Lung (tissue), 12 donors: ENCODE measurements around the gene TAX1BP3. TPM values are rescaled to one million over a fixed set of nuclear protein-coding genes. Genes with fewer than 3 reads are reported as not detected.

ENCODE experiments used
- ATAC-seq: fragments of 200-7000 bp; cut with Tn5 transposase; one replicate; pipeline ENCODE4 v1.9.1; 2020; ENCODE audit warnings: moderate number of reproducible peaks; ENCODE audit not compliant: insufficient read depth, low FRiP score
- DNase-seq, 3 donors: peaks; one replicate each; pipeline ENCODE4 v3.0.0-alpha.2; 2013 to 2017
- H3K27ac ChIP-seq, 2 donors: one replicate each; pipeline ENCODE4 v1.5.1; 2013; ENCODE audit warnings: mild to moderate bottlenecking in 2 of 2, moderate library complexity in 2 of 2, control low read depth in 1 of 2, inconsistent platforms in 1 of 2, low read depth in 1 of 2, low read length in 1 of 2
- H3K27me3 ChIP-seq, 3 donors: one replicate each; pipeline ENCODE4 v1.5.1; 2013; ENCODE audit warnings: low read length in 2 of 3; ENCODE audit not compliant: control insufficient read depth in 3 of 3, insufficient read depth in 3 of 3
- H3K36me3 ChIP-seq, 4 donors: one replicate each; pipeline ENCODE4 v1.5.1; 2013; ENCODE audit warnings: low read length in 4 of 4, mild to moderate bottlenecking in 1 of 4, moderate library complexity in 1 of 4; ENCODE audit not compliant: control insufficient read depth in 4 of 4, insufficient read depth in 4 of 4
- H3K4me1 ChIP-seq, 5 donors: one replicate each; pipeline ENCODE4 v1.5.1; 2013; ENCODE audit warnings: low read length in 5 of 5, mild to moderate bottlenecking in 2 of 5, moderate library complexity in 1 of 5; ENCODE audit not compliant: control insufficient read depth in 5 of 5, insufficient read depth in 5 of 5
- H3K4me3 ChIP-seq: one replicate; pipeline ENCODE4 v1.5.1; 2013; ENCODE audit warnings: mild to moderate bottlenecking, control low read depth, moderate library complexity
- H3K9ac ChIP-seq, 2 donors: one replicate each; pipeline ENCODE4 v1.5.1; 2013; ENCODE audit warnings: low read length in 2 of 2, control low read depth in 1 of 2; ENCODE audit not compliant: insufficient read depth in 1 of 2
- H3K9me3 ChIP-seq, 4 donors: one replicate each; pipeline ENCODE4 v1.5.1; 2013; ENCODE audit warnings: low read length in 3 of 4, mild to moderate bottlenecking in 1 of 4, moderate library complexity in 1 of 4; ENCODE audit not compliant: control insufficient read depth in 4 of 4, insufficient read depth in 3 of 4
- WGBS, 2 donors: extraction: QIAGEN DNeasy Blood & Tissue Kit; methylation state at CpG; one replicate each; pipeline ENCODE4 v1.1.7; 2013; 5-methylcytosine and 5-hydroxymethylcytosine counted together
- polyA plus RNA-seq, 2 donors: library from polyadenylated mRNA; stranded (reverse); fragments of 200-250 nt; gene quantifications; one replicate each; pipeline ENCODE4 v1.2.1, GENCODE V29; 2013
- total RNA-seq, 2 donors: library from RNA; depleted of rRNA in 1 of 2; stranded (reverse); fragments of >200 nt in 1 of 2; gene quantifications; one replicate each; pipeline ENCODE4 v1.2.1, GENCODE V29; 2014 to 2021
- TF ChIP-seq, protein P1 (sequence below): IDR thresholded peaks from 2 replicates; pipeline ENCODE4 v1.5.1; 2012; ENCODE audit warnings: mild to moderate bottlenecking; ENCODE audit errors: control extremely low read depth, extremely low read depth
- donor health status: control.
- donor health status: control.
- donor health status: Bipolar disorder and iron deficiency.
- donor health status: healthy.
- donor health status: DM: yes; HTN: yes; CAD: no.

Gene TAX1BP3
- total and polyA plus RNA-seq, 4 donors, result 69.7 to 146 (median 97.0) TPM

DNA sequence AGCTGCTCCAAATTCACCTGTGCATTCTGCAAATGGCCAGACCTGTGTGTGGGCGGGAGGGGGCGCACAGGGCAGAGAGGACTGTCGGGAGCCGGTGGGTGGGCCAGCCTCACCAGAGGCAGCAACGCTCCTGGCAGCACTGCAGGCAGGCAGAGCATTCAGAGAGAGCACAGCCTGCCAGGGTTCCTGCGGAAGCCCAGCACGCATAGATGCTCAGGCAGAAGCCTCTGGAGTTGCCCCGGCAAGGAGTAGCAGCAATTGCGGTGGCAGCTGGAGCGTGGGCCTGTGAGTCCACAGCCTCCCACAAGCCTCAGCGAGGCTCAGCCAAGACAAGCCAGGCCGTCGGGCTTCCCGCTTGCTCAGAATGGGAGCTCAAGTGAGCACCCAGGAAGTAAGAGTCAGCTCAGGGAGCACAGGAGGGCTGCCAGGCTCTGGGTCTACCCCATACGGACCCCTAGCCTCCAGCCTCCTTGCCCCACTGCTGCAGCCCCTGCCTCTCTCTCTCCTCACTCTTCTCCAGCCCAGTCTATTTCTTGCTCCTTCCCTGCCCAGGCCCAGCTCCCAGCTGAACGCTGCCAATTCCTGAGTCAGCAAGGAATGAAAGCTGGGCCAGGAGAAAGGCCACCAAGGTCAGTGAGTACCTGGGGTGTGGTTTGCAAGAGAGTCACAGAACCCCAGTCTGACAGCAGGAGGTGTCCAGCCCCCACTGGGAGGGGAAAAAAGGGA, 9.9 kb upstream of the TAX1BP3 start:
- TF ChIP-seq, protein P1, sequence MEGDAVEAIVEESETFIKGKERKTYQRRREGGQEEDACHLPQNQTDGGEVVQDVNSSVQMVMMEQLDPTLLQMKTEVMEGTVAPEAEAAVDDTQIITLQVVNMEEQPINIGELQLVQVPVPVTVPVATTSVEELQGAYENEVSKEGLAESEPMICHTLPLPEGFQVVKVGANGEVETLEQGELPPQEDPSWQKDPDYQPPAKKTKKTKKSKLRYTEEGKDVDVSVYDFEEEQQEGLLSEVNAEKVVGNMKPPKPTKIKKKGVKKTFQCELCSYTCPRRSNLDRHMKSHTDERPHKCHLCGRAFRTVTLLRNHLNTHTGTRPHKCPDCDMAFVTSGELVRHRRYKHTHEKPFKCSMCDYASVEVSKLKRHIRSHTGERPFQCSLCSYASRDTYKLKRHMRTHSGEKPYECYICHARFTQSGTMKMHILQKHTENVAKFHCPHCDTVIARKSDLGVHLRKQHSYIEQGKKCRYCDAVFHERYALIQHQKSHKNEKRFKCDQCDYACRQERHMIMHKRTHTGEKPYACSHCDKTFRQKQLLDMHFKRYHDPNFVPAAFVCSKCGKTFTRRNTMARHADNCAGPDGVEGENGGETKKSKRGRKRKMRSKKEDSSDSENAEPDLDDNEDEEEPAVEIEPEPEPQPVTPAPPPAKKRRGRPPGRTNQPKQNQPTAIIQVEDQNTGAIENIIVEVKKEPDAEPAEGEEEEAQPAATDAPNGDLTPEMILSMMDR, result no peak
- Histone ChIP-seq H3K36me3 (no peaks in the 10 kb centered on the region), H3K27ac (no peak overlapping the region), H3K27me3 (peaks cover 0 to 2% (median 0%) of the 10 kb centered on the region in 3 donors), H3K4me3 (no peak overlapping the region), H3K9ac (no peak overlapping the region), H3K9me3 (no peaks in the 10 kb centered on the region), H3K4me1 (no peaks in the 10 kb centered on the region)
- DNase-seq (no peak), ATAC-seq (no peak)
- WGBS, 2 donors, result 64 to 77% methylated on average over 16 of the region's 16 CpGs

- no peak for ATAC-seq
- WGBS, 2 donors, result 82 to 92% methylated on average over 11 of the region's 11 CpGs
- TF ChIP-seq, protein P1, result no peak
These were observed 7.5 kb upstream of the TAX1BP3 start for GRCh38 chr17:3675886-3676285.

DNA sequence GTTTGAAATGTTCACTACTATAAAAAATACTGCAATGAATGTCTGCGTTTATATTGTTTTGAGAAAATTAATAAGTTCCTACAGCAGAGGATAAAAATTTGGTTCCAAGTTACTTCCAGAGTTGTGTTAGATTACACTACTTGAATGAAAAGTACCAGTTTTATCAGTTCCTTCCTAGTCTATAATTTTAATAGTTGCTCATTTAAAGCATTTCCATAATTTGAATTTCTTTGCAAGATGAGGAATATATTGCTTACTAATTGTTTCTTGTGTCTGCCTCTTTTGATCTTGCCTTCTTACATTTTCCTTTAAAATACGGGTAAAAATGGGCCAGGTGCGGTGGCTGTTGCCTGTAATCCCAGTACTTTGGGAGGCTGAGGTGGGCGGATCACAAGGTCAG, 4.2 kb upstream of the TAX1BP3 start:
- H3K9me3 ChIP-seq, result no peaks in the 10 kb centered on the region
- ATAC-seq (no peak), DNase-seq (no peak)
- H3K27ac ChIP-seq, result no peak overlapping the region
- 95 to 97% methylated on average over 4 of the region's 4 CpGs for WGBS, 2 donors
- no peak overlapping the region for H3K4me3 ChIP-seq
- TF ChIP-seq, protein P1, result no peak
- H3K36me3 ChIP-seq, result peaks cover 0 to 8% (median 0%) of the 10 kb centered on the region in 4 donors
- H3K4me1 ChIP-seq, result peaks cover 0 to 14% (median 4%) of the 10 kb centered on the region in 5 donors
- H3K27me3 ChIP-seq, result peaks cover 0 to 2% (median 0%) of the 10 kb centered on the region in 3 donors
- H3K9ac ChIP-seq, result no peak overlapping the region

More at GRCh38 chr17:3675886-3676285, 7.5 kb upstream of the TAX1BP3 start:
- Histone ChIP-seq H3K27ac (no peak overlapping the region), H3K4me1 (no peaks in the 10 kb centered on the region), H3K36me3 (peaks cover 0 to 3% (median 0%) of the 10 kb centered on the region in 4 donors), H3K9me3 (no peaks in the 10 kb centered on the region), H3K9ac (no peak overlapping the region), H3K27me3 (peaks cover 0 to 2% (median 0%) of the 10 kb centered on the region in 3 donors), H3K4me3 (no peak overlapping the region)
- DNase-seq, result no peak
